ENCODE data around the gene NATD1.
A peak's percentile ranks its signal among the peaks of the same experiment; 100 is the strongest.

Gene NATD1, protein sequence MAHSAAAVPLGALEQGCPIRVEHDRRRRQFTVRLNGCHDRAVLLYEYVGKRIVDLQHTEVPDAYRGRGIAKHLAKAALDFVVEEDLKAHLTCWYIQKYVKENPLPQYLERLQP
- 12.7 to 19.5 reads per million in 2 donors for total RNA-seq

DNA sequence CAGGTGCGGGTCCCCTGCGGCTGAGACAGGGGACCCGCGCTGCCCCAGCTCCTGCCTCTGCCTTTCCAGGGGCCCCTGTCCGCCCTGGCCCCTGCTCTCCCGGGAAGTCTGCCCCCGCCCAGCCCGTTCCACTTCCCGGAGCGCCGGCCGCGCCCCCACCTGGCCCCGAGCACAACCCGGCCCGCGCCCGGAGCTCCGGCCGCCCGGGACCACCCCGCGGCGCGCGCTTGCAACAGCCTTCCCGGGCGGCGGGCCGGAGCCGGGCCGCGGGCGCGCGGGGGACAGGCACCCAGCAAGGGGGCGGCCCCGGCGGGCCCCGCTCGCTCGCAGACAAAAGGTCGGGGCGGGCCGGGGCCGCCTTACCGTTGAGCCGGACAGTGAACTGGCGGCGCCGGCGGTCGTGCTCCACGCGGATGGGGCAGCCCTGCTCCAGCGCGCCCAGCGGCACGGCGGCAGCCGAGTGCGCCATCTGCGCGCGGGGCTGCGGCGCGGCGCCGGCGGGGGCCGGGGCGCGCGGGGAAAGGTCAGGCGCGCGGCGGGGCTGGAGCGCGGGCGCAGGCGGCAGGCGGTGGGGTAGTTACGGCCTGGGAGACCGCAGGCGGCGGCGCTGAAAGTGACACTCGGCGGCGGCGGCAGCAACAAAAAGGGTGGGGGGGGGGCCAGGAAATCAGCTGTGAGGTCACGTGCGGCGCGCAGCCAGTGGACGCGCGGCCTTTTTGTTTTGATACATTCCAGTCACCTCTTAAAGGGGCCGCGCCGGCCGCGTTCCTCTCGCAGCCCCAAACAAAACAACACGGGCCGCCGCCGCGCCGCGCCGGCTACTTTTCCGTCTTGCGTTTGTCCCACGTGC, at the start of gene NATD1:
Gene NATD1, minus strand, starts transcription at position 615 of the 850 bp plus-strand sequence. Its CDS starts 146 bp downstream, at position 469.
- DNase-seq: peak; percentile 78

DNA sequence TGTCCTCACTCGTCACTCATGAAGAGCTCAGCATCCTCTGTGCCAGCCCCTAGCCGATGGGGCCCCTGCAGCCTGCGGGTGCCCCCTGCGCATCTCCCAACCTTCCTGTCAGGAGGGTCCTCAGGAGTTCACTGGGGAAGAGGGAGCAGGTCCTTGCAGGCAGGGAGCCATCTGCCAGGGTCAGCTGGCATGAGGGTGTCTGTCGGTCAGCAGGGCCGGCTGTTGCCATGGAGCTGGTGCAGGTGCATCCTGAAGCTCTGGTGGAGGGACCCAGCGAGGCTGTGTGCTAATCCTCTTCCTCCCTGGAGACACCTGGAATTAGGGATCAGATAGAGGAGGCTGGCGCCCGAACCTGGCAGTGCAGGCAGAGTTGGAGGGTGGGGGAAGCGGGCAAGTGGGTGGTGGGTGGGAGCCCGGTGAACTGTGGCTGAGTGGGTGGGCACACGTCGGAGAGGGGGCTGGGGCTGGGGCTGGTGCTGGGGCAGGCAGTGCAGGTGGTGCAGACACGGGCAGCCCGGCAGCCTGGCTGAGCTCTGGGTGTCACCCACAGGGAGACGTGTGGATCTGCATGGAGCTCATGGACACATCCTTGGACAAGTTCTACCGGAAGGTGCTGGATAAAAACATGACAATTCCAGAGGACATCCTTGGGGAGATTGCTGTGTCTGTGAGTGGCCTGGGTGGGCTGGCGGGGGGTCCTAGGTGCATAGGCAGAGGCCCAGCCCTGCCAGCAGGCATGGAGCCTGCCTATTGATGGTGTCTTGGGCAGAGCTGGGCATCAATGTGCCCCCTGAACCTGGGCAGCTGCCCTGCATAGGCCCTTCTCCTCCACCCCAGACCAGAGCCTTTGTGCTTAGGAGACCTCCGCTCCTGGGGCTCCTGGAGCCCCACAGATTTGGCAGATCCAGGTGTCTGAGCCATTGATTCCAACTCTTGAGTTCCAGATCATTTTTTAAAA, 48.7 kb upstream of the NATD1 start:
- no peak for DNase-seq

DNA sequence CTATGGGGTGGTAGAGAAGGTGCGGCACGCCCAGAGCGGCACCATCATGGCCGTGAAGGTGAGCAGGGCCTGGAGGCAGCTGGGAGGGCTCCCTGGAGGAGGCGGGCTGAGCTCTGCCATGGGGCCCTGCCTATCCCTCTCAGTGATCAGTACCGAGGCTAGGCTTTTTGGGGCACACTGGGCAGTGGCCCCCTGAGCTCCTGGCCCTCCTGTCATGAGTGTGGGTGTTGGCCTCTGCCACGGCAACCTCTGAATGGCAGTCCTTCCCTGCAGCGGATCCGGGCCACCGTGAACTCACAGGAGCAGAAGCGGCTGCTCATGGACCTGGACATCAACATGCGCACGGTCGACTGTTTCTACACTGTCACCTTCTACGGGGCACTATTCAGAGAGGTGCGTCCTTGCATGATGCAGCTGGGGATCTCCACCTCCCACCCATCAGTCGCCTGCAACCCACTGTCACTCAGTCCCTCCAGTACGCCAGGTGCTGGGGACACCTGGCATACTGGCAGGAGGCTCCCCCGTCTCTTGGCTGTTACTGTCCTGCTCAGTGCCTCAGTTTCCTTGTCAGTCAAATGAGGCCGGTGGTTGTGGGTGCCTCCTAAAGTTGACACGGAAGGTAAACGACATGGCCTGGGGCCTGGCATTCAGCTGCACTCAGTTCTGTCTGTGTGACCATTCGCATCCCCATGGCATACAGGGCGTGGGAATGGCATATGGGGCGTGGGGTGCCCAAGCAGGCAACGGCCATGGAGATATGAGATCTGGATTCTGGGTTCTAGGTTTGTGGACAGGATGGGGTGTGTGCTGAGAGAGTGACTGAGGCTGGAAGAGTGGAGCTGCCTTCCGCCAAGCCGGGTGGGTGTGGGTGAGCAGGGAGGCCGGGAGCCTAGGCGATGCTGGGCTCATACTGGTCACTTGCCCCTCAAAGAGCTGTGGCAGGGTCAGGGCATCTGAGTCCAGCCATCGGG, 47.7 kb upstream of the NATD1 start:
- no peak for DNase-seq

DNA sequence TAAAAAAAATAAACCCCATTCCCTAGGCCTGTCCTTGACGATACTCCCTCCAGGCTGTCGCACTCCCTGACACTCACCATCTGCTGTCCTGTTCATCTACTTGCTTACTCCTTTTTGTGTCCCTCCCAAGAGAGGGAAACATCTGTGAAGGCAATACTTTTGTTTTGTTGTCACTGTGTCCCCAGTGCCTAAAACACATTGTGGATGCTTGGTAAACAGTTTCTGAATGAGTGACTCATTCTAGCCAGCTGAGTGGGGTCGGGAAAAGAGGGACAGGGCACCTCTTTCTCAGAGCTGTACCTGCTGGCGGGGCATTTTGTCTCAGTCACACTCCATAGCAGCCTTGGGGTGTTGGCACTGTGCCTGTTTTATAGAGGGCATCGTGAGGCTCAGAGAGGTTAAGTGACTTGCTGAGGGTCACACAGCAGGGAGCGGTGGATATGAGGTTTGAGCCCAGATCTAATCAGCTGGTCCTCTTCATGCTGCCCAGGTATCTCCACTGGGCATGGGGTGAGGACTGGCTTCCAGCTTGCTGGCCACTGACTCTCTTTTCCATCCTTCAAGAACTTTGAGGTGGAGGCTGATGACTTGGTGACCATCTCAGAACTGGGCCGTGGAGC, 46.9 kb upstream of the NATD1 start:
- no peak for DNase-seq

DNA sequence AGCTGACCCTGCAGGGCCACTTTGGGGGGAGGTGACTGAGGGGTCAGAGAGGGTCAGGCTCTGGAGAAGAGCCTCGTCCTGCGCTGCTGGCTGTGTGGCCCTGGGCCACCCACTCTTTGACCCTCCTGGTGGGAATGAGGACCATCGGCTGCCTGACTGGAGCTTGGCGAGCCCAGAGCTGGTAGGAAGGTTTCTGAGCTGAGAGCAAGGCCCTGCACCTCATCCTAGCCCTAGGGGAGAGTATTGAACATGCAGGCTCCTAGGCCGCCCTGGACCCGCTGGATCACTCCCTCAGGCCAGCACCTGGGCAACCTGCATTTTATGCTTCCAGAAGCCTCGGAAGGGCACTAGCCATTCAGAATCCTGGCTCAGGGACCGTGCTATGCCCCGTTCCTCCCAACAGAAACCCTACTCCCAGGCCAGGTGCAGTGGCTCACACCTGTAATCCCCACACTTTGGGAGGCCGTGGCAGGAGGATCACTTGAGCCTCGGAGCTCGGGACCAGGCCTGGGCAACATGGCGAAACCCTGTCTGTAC, 45.8 kb upstream of the NATD1 start:
- no peak for DNase-seq

DNA sequence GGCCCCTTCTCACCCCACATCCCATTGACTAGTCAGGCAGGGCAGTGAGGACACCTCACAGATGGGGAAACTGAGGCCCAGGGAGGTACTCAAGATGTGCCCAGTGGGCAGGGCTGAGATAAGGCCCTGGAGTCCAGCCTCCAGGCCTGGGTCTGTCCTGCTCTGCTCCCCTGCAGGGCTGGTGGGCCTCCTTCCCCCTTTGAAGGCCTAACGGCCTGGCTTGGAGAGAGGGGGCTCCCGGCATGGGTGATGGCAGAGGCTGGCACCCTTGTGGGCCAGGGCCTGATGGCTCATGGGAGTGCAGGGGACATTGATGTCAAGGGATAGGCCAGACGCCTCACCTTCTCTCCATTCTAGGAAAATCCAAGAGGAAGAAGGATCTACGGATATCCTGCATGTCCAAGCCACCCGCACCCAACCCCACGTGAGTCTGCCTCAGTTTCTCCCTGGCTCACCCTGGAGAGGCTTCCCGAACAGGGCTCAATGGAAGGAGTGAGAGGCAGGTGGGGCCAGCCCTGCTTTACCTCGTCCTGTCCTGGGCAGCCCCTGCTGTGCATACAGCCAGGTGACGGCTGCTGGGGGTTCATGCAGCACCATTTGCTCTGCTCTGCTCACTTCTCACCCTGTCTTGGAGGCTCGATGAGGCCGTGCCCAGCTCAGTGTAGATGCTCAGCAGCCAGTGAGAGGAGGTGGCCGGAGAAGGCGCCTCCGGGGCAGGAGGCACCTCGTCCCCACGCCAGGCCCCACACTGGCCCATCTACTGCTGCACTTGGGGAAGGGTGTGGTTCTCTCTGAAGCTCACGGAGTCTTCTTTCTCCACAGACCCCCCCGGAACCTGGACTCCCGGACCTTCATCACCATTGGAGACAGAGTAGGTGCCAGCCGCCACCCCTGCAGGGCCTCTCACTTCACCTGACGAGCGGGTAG, 45.1 kb upstream of the NATD1 start:
- DNase-seq: no peak

DNA sequence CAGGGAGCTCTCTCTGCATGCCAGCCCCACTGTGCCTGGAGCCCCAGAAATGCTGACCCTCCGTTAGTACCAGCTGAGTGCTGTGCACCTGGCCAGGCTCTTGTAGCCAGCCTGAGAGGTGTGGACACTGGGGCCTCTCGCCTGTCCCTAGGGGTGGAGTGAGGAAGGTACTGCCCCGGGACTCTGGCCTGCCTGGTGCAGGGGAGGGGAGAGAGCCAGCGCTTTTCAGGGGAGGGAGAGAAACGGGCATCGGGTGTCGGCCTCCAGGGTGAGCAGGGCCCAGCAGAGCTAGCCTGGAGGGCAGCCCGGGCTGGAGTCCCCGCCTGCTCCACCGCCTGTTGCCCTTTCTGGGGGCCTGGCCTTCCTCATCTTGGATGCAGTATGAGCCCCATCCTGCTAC, 44.4 kb upstream of the NATD1 start:
- DNase-seq: no peak

DNA sequence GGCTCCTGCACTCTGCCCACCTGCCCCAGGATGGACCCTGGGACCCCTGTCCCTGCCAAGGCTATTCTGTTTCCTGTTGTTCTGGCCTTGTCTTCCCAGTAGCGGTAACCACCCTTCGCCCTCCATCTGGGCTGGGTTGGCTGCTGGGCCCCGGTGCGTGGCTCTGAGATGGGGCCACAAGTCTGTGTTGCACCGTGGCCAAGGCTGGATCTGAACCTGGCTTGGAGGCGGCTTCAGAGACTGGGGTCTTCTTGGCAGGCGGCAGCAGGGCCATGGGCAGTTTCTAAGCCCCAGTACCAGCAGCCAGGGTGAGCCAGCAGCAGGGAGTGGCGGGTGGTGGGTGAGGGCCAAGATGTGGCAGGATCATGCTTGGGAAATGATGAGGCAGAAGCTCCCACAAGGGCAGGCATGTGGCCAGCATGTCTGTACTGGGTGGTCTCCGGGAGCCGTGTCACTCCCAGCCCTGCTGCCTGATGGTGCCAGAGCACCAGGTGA, 43.9 kb upstream of the NATD1 start:
- DNase-seq: no peak

DNA sequence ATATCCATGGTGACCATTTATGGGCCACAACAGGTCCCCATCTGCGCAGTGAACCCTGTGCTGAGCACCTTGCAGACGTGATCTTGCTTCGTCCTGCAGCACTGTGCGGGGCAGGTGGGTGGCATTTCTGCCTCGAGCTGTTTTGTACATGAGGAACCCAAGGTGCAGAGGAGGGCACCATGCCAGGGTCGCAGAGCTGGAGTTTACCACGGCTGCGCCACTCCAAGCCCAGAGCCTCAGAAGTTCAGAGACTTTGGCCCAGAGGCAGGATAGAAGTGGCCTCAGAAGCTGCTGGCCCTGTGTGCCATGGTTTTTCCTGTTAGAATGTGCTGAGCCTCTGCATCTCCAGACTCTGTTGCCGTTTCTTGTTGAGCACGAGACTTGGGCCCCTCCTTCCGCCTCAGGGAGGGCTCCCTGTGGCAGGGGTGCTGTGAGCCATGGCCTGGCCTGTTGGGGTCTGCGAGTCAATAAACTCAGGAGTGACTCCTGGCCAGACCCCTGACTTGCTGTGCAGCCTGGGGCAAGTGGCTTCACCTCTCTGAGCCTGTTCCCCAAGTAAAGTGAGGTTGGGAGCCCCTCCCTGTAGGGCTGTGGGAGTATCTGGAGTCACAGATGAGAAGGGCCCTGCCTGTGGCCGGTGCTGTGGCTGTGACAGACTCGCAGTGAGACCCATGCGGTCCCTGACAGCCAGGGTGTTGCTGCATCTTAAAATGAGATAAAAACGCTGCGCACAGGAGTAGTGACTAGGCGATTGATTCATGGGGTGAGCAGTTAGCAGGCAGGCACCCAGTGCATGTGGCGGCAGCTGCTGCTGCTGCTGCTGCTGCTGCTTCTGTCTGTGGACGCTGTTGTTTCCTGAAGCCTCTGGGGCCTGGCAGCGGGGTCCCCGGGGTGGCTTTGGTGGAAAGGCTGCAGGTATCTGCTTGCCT, 43.2 kb upstream of the NATD1 start:
- DNase-seq: no peak

DNA sequence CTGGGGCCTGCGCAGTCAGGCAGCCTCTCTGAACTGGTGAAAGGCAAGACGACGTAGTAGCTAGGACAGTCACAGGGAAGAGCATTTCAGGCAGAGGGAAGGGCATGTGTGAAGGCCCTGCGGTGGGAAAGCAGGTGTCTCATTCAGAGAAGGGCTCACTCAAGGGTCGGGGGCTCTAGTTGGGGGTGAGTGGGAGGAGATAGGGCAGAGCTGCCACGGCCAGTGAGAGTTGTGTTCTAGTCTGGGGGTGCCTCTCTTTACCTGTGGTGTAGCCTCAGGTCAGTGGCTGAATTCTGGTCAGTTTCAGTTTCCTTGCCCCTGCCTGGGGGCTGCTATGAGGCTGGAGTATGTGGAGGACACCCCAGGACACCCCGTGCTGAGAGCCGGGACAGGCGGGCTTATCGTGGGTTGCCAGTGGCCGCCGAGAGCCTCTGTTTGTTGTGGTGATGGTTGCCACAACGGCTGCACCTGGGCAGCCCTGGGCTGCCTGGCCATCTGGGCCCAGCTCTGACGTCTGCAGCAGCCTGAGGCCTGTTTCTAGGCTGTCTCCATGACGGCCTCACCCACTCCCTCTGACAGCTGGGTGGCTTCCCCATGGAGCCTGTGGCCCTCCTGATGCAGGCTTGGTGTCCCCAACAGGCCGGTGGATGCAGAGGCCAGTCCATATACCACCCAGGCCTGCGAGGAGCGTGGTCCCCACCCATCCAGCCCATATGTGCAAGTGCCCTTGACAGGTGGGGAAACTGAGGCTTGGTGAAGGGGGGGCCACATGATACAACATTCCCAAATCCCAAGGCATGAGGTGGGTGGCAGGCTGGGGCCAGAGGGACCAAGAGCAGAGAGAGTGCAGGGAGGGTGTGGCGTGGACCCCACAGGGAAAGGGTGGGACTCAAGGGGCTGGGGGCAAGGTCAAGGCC, 42.1 kb upstream of the NATD1 start:
- DNase-seq: no peak

DNA sequence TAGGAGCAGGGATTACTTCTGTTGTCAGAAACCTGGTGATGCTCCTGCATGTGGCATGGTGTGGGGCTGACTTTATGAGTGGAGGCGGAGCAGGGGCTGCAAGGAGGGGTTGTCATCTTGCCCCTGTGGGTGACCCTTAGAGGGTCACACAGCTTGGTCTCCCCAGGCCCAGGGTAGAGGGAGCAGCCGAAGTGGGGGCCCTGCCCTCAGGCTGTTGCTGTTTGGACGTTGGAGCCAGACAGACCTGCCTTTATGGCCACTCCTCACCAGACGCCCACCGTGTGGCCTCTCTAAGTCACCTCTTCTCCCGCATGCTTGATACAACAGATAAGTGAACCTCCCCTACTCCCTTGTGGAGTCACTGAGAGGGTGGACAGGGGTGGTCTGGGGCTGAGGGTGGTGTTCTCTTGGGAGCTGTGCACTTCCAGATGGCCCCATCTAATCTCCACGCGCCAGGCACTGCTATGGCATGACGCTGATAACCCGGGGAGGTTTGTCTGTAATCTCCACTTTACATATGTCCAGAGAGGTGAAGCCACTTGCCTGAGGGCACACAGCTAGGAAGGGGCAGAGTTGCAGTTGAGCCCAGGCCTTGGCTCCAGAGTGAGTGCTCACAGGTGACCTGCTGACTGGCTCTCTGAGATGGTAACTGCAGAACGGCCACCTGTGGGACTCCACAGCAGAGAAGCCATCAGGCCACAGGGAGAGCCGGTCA, 41.3 kb upstream of the NATD1 start:
- DNase-seq: no peak

DNA sequence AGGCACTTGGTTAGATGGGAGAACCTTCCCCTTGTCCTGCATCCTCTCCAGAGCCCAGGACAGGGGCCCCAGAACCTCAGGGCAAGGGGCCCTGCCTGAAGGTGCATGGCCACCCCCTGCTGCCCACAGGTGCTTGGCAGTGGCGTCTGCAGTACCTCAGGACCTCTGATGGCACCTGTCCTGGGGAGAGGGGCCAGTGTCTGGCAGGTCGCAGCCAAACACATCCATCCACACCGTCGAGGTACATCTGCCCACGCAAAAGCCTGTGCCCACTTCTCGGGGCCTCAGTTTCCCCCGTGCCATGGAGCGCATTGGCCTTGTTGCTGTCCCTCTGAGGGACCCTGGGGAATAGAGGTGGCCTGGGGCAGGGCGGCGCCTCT, 40.6 kb upstream of the NATD1 start:
- DNase-seq: no peak

DNA sequence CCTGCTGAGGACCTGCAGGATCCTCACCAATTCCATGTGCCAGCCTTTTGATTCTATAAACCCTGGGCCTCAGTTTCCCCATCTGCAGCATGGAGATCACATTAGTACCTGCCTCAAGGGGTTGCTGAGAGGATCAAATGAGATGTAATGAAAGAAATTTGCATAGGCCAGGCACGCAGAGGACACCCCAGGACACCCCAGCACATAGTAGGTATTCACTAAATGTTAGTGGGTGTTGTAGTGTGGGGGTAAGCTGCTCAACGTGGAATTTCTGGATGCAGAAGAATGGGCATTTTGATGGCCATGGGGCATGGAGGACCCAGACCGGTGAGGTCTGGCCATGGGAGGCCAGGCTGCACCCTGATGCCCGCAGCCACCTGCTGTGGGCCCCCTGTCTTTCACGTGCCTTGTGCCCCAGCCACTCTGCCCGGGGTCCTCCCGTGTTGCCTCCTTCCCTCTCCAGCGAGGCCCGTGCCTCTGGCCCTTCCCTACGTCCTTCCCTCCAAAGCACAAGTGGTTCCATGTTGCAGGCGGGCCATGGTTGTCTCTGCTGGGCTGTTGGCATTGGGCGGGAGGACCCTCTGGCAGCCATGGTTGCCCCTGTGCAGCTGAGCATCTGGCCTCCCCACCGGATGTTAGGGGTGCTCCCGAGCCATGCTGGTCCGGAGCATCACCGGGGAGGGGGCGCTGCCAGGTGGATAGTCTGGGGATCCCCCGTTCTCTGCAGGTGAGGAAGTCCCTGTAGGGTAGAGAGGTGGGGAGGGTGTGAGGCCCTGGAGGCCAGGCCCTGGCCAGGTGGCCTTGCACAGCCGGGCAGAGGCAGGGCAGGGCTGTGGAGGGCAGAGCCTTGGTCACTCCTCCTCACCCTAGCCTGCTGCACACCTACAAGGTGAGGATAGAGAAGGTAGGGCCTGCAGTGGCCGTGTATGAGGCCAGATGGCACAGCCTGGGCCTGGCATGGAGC, 39.9 kb upstream of the NATD1 start:
- no peak for DNase-seq

DNA sequence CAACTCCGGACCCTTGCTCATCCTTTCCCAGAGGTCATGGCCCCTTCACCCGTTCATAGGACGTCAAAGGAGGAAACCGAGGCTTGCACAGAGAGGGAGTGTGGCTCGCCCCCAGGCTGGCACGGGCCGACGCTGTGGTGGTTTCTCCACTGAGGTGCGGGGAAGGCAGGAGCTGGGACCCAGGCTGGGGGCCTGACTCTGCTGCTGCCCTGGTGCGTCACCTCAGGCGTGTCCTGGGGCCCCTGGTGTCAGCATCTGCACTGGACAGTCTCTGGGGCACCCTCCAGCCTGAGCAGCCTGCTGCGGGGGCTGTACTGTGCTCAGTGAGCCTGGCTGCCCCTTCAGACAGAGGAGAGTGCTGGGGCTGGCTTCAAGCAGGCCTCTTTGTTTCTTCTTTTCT, 38.7 kb upstream of the NATD1 start:
- no peak for DNase-seq

DNA sequence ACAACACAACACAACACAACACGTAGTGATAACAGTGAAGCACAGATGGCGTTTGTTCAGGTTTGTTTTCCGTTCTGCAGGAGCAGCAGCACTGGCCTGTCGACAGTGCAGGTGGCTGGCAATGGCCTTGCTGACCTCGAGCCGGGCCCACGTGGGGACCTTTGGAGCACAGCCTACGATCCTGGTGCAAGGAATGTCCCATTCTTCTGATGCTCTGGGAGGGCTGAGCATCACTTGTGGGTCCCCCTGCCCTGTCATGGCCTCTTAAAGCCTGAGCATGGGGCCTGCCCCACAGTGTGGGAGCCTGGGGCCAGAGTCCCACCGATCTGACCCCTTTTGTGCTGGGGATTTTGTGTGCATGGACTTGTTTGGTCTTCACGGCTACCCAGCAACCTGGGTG, 38.1 kb upstream of the NATD1 start:
- DNase-seq: no peak

Data from activated gamma-delta T cell (primary cell).